Neural crest cell (in vitro differentiated cells): ENCODE results near the gene PRRT1B. TPM values are rescaled to one million over a fixed set of nuclear protein-coding genes. Genes with fewer than 3 reads are reported as not detected.

ENCODE experiments used
- DNase-seq: peaks from one replicate; pipeline ENCODE4 v3.0.0; 2021; ENCODE audit warnings: low read depth, mixed read lengths, low spot score
- H3K27ac Mint-ChIP-seq: one replicate; pipeline ENCODE4 v1.8.0; 2021; ENCODE audit warnings: mild to moderate bottlenecking, mixed read lengths; ENCODE audit not compliant: unreplicated experiment
- H3K27me3 Mint-ChIP-seq: 2 replicates; pipeline ENCODE4 v1.8.0; 2021; ENCODE audit warnings: low read depth, mild to moderate bottlenecking, mixed read lengths
- H3K36me3 Mint-ChIP-seq: 2 replicates; pipeline ENCODE4 v1.8.0; 2021; ENCODE audit warnings: low read depth, mild to moderate bottlenecking, mixed read lengths
- H3K4me1 Mint-ChIP-seq: 2 replicates; pipeline ENCODE4 v1.8.0; 2021; ENCODE audit warnings: mixed read lengths
- H3K4me3 Mint-ChIP-seq: one replicate; pipeline ENCODE4 v1.8.0; 2021; ENCODE audit warnings: mild to moderate bottlenecking, mixed read lengths
- H3K9me3 Mint-ChIP-seq: 2 replicates; pipeline ENCODE4 v1.8.0; 2021; ENCODE audit warnings: mixed read lengths
- CTCF ChIP-seq: fragments of 200-600 bp; sonication (generic); conservative IDR thresholded peaks from 2 replicates; pipeline ENCODE4 v1.5.0; 2021; ENCODE audit warnings: antibody characterized with exemption, mild to moderate bottlenecking
- total RNA-seq: library from RNA; stranded (reverse); gene quantifications from 2 replicates; pipeline ENCODE4 v1.2.1, GENCODE V29; 2021

The PRRT1B gene
- total RNA-seq, 1 donor from 2014 or later, result not detected

GRCh38 chr9:131578731-131579504, 33.6 kb downstream of the PRRT1B start:
- no peak overlapping the region for H3K27ac Mint-ChIP-seq
- DNase-seq, result no peak
- TF ChIP-seq CTCF, result no peak
- no peaks in the 10 kb centered on the region for H3K9me3 Mint-ChIP-seq
- H3K4me3 Mint-ChIP-seq, result no peak overlapping the region
- H3K36me3 Mint-ChIP-seq, result no peaks in the 10 kb centered on the region
- no peaks in the 10 kb centered on the region for H3K4me1 Mint-ChIP-seq
- no peaks in the 10 kb centered on the region for H3K27me3 Mint-ChIP-seq

- Mint-ChIP-seq H3K27ac (no peak overlapping the region), H3K4me3 (no peak overlapping the region)
Measured at GRCh38 chr9:131579789-131580211, 34.5 kb downstream of the PRRT1B start.

GRCh38 chr9:131580358-131580757, 35.0 kb downstream of the PRRT1B start:
- no peak overlapping the region for H3K4me3 Mint-ChIP-seq

More at GRCh38 chr9:131579789-131580211, 34.5 kb downstream of the PRRT1B start:
- Mint-ChIP-seq H3K27me3 (no peaks in the 10 kb centered on the region), H3K9me3 (no peaks in the 10 kb centered on the region), H3K36me3 (no peaks in the 10 kb centered on the region), H3K4me1 (no peaks in the 10 kb centered on the region)
- no peak for DNase-seq
- TF ChIP-seq CTCF, result no peak

GRCh38 chr9:131582056-131582455, 36.7 kb downstream of the PRRT1B start:
- Mint-ChIP-seq H3K27me3 (no peaks in the 10 kb centered on the region), H3K4me1 (no peaks in the 10 kb centered on the region), H3K4me3 (no peak overlapping the region), H3K36me3 (no peaks in the 10 kb centered on the region), H3K27ac (no peak overlapping the region), H3K9me3 (no peaks in the 10 kb centered on the region)
- no peak for DNase-seq
- no peak for TF ChIP-seq CTCF

More at GRCh38 chr9:131580358-131580757, 35.0 kb downstream of the PRRT1B start:
- DNase-seq, result no peak
- Mint-ChIP-seq H3K27ac (no peak overlapping the region), H3K36me3 (no peaks in the 10 kb centered on the region), H3K27me3 (no peaks in the 10 kb centered on the region), H3K9me3 (no peaks in the 10 kb centered on the region), H3K4me1 (no peaks in the 10 kb centered on the region)
- TF ChIP-seq CTCF, result no peak

GRCh38 chr9:131582466-131583336, 37.4 kb downstream of the PRRT1B start:
- H3K9me3 Mint-ChIP-seq, result no peaks in the 10 kb centered on the region
- no peak overlapping the region for H3K27ac Mint-ChIP-seq
- H3K4me1 Mint-ChIP-seq, result no peaks in the 10 kb centered on the region
- DNase-seq, result no peak
- no peaks in the 10 kb centered on the region for H3K27me3 Mint-ChIP-seq
- H3K36me3 Mint-ChIP-seq, result peaks cover 6% of the 10 kb centered on the region
- no peak for TF ChIP-seq CTCF
- no peak overlapping the region for H3K4me3 Mint-ChIP-seq
